HCT116 (cell line): ENCODE results near the gene EBLN1. TPM values are rescaled to one million over a fixed set of nuclear protein-coding genes. Genes with fewer than 3 reads are reported as not detected.
"Not testable (repeated sequence)": the region's sequence is repeated elsewhere in the genome, so short reads cannot be mapped to it uniquely, and the experiment has no call there.

Experiments
- ATAC-seq: fragments of 200-7000 bp; cut with Tn5 transposase; 2 replicates; pipeline ENCODE4 v1.9.1; 2020; ENCODE audit warnings: mild to moderate bottlenecking, moderate library complexity
- BruUV-seq: library from RNA; stranded (reverse); fragments of 400-500 nt; replicated peaks from 2 replicates; lab custom pipeline; 2021; lab: Mats Ljungman, UMichigan
- CTCF ChIA-PET: fragments of 300-600 bp; sonication (Branson Sonifier 250); formaldehyde crosslinking; loops from one replicate; lab custom pipeline; 2021; ENCODE audit warnings: antibody characterized with exemption; lab: Charles Lee
- POLR2A ChIA-PET: fragments of 300-600, 350-600 bp; sonication (Branson Sonifier 250); formaldehyde crosslinking; loops from one replicate; lab custom pipeline; 2021; ENCODE audit warnings: antibody characterized with exemption; lab: Charles Lee
- RAD21 ChIA-PET, 2 experiments: fragments of 300-600 bp; sonication (Branson Sonifier 250); formaldehyde crosslinking; loops; one replicate each; lab custom pipeline; 2023; ENCODE audit warnings: low total read pairs in 2 of 2; ENCODE audit not compliant: uncharacterized antibody in 2 of 2, unreplicated experiment in 2 of 2, low non-redundant PET in 1 of 2; lab: Charles Lee
- DNase-seq: peaks from one replicate; pipeline ENCODE4 v3.0.0-alpha.2; 2010; ENCODE audit warnings: low read depth, low spot score
- H2AFZ ChIP-seq: fragments of 200-600 bp; shearing (Covaris generic), sonication (generic); 2 replicates; pipeline ENCODE4 v1.6.1; 2017; ENCODE audit warnings: low read depth, mixed run types, mixed read lengths, antibody characterized with exemption, low read length; ENCODE audit not compliant: poor library complexity, severe bottlenecking
- H3K27ac ChIP-seq: 2 replicates; pipeline ENCODE4 v1.5.1; 2012; ENCODE audit warnings: low read depth, low read length
- H3K27me3 ChIP-seq: fragments of 200-600 bp; sonication (generic); 2 replicates; pipeline ENCODE4 v1.6.1; 2016; ENCODE audit warnings: mixed run types, low read length, mixed read lengths; ENCODE audit not compliant: insufficient read depth
- H3K36me3 ChIP-seq, 2 experiments: fragments of 200-500 bp in 1 of 2; fragments of 200-600 bp in 1 of 2; sonication (Bioruptor generic) in 1 of 2; sonication (generic) in 1 of 2; 2 replicates each; pipeline versions ENCODE4 v1.5.1 to v1.6.1; 2014 to 2016; ENCODE audit warnings: low read length in 2 of 2, inconsistent platforms in 1 of 2, mixed read lengths in 1 of 2, mixed run types in 1 of 2; ENCODE audit not compliant: insufficient read depth in 2 of 2, control insufficient read depth in 1 of 2
- H3K4me1 ChIP-seq, 2 experiments: fragments of 200-600 bp in 1 of 2; sonication (generic) in 1 of 2; 2 replicates each; pipeline versions ENCODE4 v1.5.1 to v1.6.1; 2012 to 2017; ENCODE audit warnings: low read length in 2 of 2, inconsistent platforms in 1 of 2, mild to moderate bottlenecking in 1 of 2, mixed read lengths in 1 of 2, mixed run types in 1 of 2, moderate library complexity in 1 of 2; ENCODE audit not compliant: insufficient read depth in 2 of 2, control insufficient read depth in 1 of 2
- H3K4me2 ChIP-seq: fragments of 200-600 bp; sonication (generic); 2 replicates; pipeline ENCODE4 v1.6.1; 2017; ENCODE audit warnings: mixed run types, low read length, mixed read lengths
- H3K4me3 ChIP-seq, 2 experiments: fragments of 200-600 bp in 1 of 2; sonication (generic) in 1 of 2; replicated peaks in 1 of 2; 2 replicates each; pipeline ENCODE4 v1.5.1; 2011 to 2016; ENCODE audit warnings: low read length in 2 of 2, control low read depth in 1 of 2, low read depth in 1 of 2, mild to moderate bottlenecking in 1 of 2, mixed read lengths in 1 of 2, mixed run types in 1 of 2
- H3K79me2 ChIP-seq: fragments of 200-600 bp; sonication (generic); 2 replicates; pipeline ENCODE4 v1.6.1; 2017; ENCODE audit warnings: mild to moderate bottlenecking, mixed run types, low read length, moderate library complexity, mixed read lengths; ENCODE audit not compliant: insufficient read depth
- H3K9ac ChIP-seq: fragments of 200-600 bp; sonication (generic); 2 replicates; pipeline ENCODE4 v1.6.1; 2016; ENCODE audit warnings: low read length, mixed read lengths
- H3K9me2 ChIP-seq: fragments of 200-600 bp; sonication (generic), shearing (Covaris generic); 2 replicates; pipeline ENCODE4 v1.6.1; 2017; ENCODE audit warnings: mixed run types, mild to moderate bottlenecking, moderate library complexity; ENCODE audit not compliant: insufficient read depth
- H3K9me3 ChIP-seq, 2 experiments: fragments of 200-500 bp in 1 of 2; fragments of 200-600 bp in 1 of 2; sonication (Bioruptor generic) in 1 of 2; sonication (generic) in 1 of 2; 2 replicates each; pipeline ENCODE4 v1.6.1; 2014 to 2017; ENCODE audit warnings: low read length in 2 of 2, mixed read lengths in 2 of 2, inconsistent platforms in 1 of 2, low read depth in 1 of 2, mild to moderate bottlenecking in 1 of 2, mixed run types in 1 of 2, moderate library complexity in 1 of 2; ENCODE audit not compliant: control insufficient read depth in 1 of 2, insufficient read depth in 1 of 2
- H4K20me1 ChIP-seq: fragments of 200-600 bp; sonication (generic), shearing (Covaris generic); 2 replicates; pipeline ENCODE4 v1.6.1; 2017; ENCODE audit warnings: mixed run types, mild to moderate bottlenecking, moderate library complexity; ENCODE audit not compliant: insufficient read depth
- CTCF ChIP-seq, 3 experiments: fragments of 200-600 bp in 1 of 3; sonication (generic) in 1 of 3; IDR thresholded peaks in 2 of 3; conservative IDR thresholded peaks in 1 of 3; 2 replicates each; pipeline ENCODE4 v1.5.1; 2012 to 2017; ENCODE audit warnings: low read depth in 2 of 3, low read length in 2 of 3, antibody characterized with exemption in 1 of 3, borderline replicate concordance in 1 of 3, control low read depth in 1 of 3, mild to moderate bottlenecking in 1 of 3, mixed read lengths in 1 of 3, mixed run types in 1 of 3, moderate library complexity in 1 of 3; ENCODE audit not compliant: insufficient read depth in 1 of 3
- RAD21 ChIP-seq: IDR thresholded peaks from 2 replicates; pipeline ENCODE4 v1.6.1; 2012; ENCODE audit warnings: low read depth, mild to moderate bottlenecking
- SRF ChIP-seq: IDR thresholded peaks from 2 replicates; pipeline ENCODE4 v1.6.1; 2012; ENCODE audit warnings: low read depth
- TCF7L2 ChIP-seq: IDR thresholded peaks from 2 replicates; pipeline ENCODE4 v1.7.0; 2011; ENCODE audit warnings: borderline replicate concordance, inconsistent platforms; ENCODE audit not compliant: insufficient read depth, insufficient read length; ENCODE audit errors: extremely low read depth
- ZNF274 ChIP-seq: fragments of 200-500 bp; sonication (Bioruptor generic); IDR thresholded peaks from 2 replicates; pipeline ENCODE4 v1.6.1; 2014; ENCODE audit warnings: mild to moderate bottlenecking, low read depth, low read length, inconsistent platforms
- intact Hi-C: fragments of 100-400 bp; cut with micrococcal nuclease; formaldehyde crosslinking; loops from 2 replicates; pipeline ENCODE4 v1.10.0; 2022
- total RNA-seq: library from RNA; stranded (reverse); gene quantifications from one replicate; pipeline ENCODE4 v1.2.1, GENCODE V29; 2021; ENCODE audit not compliant: unreplicated experiment

The EBLN1 gene
- total RNA-seq, 1 experiment from 2014 or later: not detected

GRCh38 chr10:22218448-22218847 lies 633 bp upstream of the EBLN1 start:
- intact Hi-C loops: no loop called here
- Histone ChIP-seq H3K9ac (no peak overlapping the region), H3K27ac (no peak overlapping the region), H3K9me3 (no peaks in the 10 kb centered on the region), H3K79me2 (no peaks in the 10 kb centered on the region), H3K36me3 (no peaks in the 10 kb centered on the region), H2AFZ (no peak overlapping the region), H3K27me3 (no peaks in the 10 kb centered on the region)
- ChIA-PET POLR2A (interaction anchor here (1.2 kb wide), 1 partner anchor 11 kb away, joined by 3 read pairs; no protein-coding TSS in a partner anchor), CTCF (no interaction called here)
- TF ChIP-seq SRF (no peak), ZNF274 (no peak), RAD21 (peak; percentile 46), TCF7L2 (no peak), CTCF (IDR thresholded peaks at IDR 0.05 in 2 of 3, conservative IDR thresholded peaks at IDR 0.05 in 1 of 3; ENCODE audit: borderline replicate concordance in 1 of 3, insufficient read depth in 1 of 3, low read depth in 2 of 3, low read length in 2 of 3) (peak; percentile 16 to 43 (median 38); a peak in 2 of 6 replicates)
- TF ChIP-seq, all 23 proteins: peak for 2
- RAD21 ChIA-PET: no interaction called here
- BruUV-seq: no TSS peak
- H3K4me3 ChIP-seq: no peak overlapping the region
- H3K9me2 ChIP-seq: no peaks in the 10 kb centered on the region
- no peaks in the 10 kb centered on the region for H3K4me1 ChIP-seq
- H4K20me1 ChIP-seq: no peaks in the 10 kb centered on the region
- ATAC-seq: peak; percentile 69
- DNase-seq: peak; percentile 2
- no peak overlapping the region for H3K4me2 ChIP-seq

GRCh38 chr10:22217084-22217483 lies 731 bp downstream of the EBLN1 start:
- H3K9me2 ChIP-seq, H3K27ac ChIP-seq, CTCF ChIA-PET, ATAC-seq, H2AFZ ChIP-seq, BruUV-seq, H3K9me3 ChIP-seq, H3K79me2 ChIP-seq, DNase-seq, H3K4me2 ChIP-seq, RAD21 ChIA-PET, H4K20me1 ChIP-seq, H3K9ac ChIP-seq, intact Hi-C loops, H3K36me3 ChIP-seq, H3K4me3 ChIP-seq, POLR2A ChIA-PET, H3K4me1 ChIP-seq, H3K27me3 ChIP-seq: not testable (repeated sequence)
